Upper lobe of left lung (tissue), 6 donors: ENCODE data around the gene CCDC167. TPM values are rescaled to one million over a fixed set of nuclear protein-coding genes. Genes with fewer than 3 reads are reported as not detected.

ENCODE experiments used
- ATAC-seq, 2 donors: fragments of 200-7000 bp; cut with Tn5 transposase; one replicate each; pipeline ENCODE4 v1.9.1; 2022; ENCODE audit warnings: mild to moderate bottlenecking in 2 of 2, moderate library complexity in 2 of 2; ENCODE audit not compliant: low FRiP score in 2 of 2
- DNase-seq, 2 donors: peaks; one replicate each; pipeline ENCODE4 v3.0.0-alpha.2; 2019 to 2020
- H3K27ac ChIP-seq, 4 donors: fragments of 200-600 bp; sonication (generic); one replicate each; pipeline ENCODE4 v1.5.1; 2016 to 2019
- H3K27me3 ChIP-seq, 4 donors: fragments of 200-600 bp; sonication (generic); one replicate each; pipeline ENCODE4 v1.5.1; 2017 to 2019
- H3K36me3 ChIP-seq, 4 donors: fragments of 200-600 bp; sonication (generic); one replicate each; pipeline ENCODE4 v1.5.1; 2016 to 2019
- H3K4me1 ChIP-seq, 4 donors: fragments of 200-600 bp; sonication (generic); one replicate each; pipeline ENCODE4 v1.5.1; 2018 to 2019
- H3K4me3 ChIP-seq, 4 donors: fragments of 200-600 bp; sonication (generic); one replicate each; pipeline ENCODE4 v1.5.1; 2017 to 2019; ENCODE audit warnings: mild to moderate bottlenecking in 2 of 4, moderate library complexity in 1 of 4
- H3K9me3 ChIP-seq, 4 donors: fragments of 200-600 bp; sonication (generic); one replicate each; pipeline ENCODE4 v1.5.1; 2018 to 2019
- EP300 ChIP-seq, 4 donors: sonication (generic); formaldehyde crosslinking; IDR thresholded peaks; one replicate each; pipeline ENCODE4 v1.5.1; 2017; ENCODE audit warnings: antibody characterized with exemption in 4 of 4, control low read depth in 2 of 4
- POLR2A ChIP-seq, 4 donors: fragments of 450-650 bp; IDR thresholded peaks; one replicate each; pipeline ENCODE4 v1.5.1; 2016 to 2017; ENCODE audit warnings: antibody characterized with exemption in 4 of 4, mild to moderate bottlenecking in 2 of 4
- POLR2AphosphoS5 ChIP-seq, 2 donors: sonication (generic); formaldehyde crosslinking; IDR thresholded peaks; one replicate each; pipeline ENCODE4 v1.5.1; 2017; ENCODE audit warnings: antibody characterized with exemption in 2 of 2
- WGBS, 2 donors: methylation state at CpG; one replicate each; pipeline ENCODE4 v1.1.5; 2017 to 2018; 5-methylcytosine and 5-hydroxymethylcytosine counted together
- total RNA-seq, 6 donors: library from RNA; depleted of rRNA in 4 of 6; stranded (reverse); fragments of >200 nt in 4 of 6; gene quantifications; one replicate each; pipeline versions ENCODE4 v1.1.0 to v1.2.1, GENCODE V29; 2016 to 2021
- TF ChIP-seq, protein P1 (sequence below), 6 experiments: fragments of 450-650 bp in 4 of 6; fragments of 200-600 bp in 2 of 6; sonication (generic) in 2 of 6; IDR thresholded peaks; one replicate each; pipeline ENCODE4 v1.5.1; 2016 to 2019; ENCODE audit warnings: antibody characterized with exemption in 6 of 6
- donor health status: DM: no; HTN: no; CAD: no; lungs with moderate emphysema.
- donor health status: DM: no; HTN: yes; CAD: no; lungs with severe emphysema.

The CCDC167 gene
- total RNA-seq, 6 donors from 2014 or later, result 9.7 to 45.0 (median 16.7) TPM; not detected in 1

DNA sequence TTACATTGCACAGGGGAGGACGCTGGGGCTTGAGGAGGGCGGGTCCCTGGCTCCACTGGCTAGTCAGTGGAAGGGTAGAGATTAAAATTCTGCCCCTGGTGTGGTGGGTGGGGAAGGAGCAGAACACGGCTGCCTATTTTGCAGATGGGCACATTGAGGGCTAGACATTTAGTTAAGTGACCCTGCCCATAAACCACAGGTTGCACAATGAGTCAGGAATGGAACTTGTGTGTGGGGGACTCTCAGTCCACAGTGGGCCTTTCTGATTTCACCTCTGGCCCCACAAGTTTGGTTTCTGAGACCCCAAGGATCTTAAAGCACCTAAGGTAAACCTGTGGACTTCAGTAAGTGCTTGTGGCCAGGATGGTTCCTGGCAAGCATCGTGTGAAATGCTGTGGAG lies 22.0 kb upstream of the CCDC167 start:
- Histone ChIP-seq H3K4me3 (no peak overlapping the region), H3K27ac (no peak overlapping the region), H3K36me3 (no peaks in the 10 kb centered on the region), H3K27me3 (no peaks in the 10 kb centered on the region), H3K4me1 (no peaks in the 10 kb centered on the region), H3K9me3 (no peaks in the 10 kb centered on the region)
- ATAC-seq (no peak), DNase-seq (no peak)
- TF ChIP-seq EP300 (IDR thresholded peaks at IDR 0.05) (no peak), POLR2A (IDR thresholded peaks at IDR 0.05) (no peak), POLR2AphosphoS5 (IDR thresholded peaks at IDR 0.05) (no peak)
- TF ChIP-seq, protein P1, sequence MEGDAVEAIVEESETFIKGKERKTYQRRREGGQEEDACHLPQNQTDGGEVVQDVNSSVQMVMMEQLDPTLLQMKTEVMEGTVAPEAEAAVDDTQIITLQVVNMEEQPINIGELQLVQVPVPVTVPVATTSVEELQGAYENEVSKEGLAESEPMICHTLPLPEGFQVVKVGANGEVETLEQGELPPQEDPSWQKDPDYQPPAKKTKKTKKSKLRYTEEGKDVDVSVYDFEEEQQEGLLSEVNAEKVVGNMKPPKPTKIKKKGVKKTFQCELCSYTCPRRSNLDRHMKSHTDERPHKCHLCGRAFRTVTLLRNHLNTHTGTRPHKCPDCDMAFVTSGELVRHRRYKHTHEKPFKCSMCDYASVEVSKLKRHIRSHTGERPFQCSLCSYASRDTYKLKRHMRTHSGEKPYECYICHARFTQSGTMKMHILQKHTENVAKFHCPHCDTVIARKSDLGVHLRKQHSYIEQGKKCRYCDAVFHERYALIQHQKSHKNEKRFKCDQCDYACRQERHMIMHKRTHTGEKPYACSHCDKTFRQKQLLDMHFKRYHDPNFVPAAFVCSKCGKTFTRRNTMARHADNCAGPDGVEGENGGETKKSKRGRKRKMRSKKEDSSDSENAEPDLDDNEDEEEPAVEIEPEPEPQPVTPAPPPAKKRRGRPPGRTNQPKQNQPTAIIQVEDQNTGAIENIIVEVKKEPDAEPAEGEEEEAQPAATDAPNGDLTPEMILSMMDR (IDR thresholded peaks at IDR 0.05), result no peak
- WGBS, 2 donors, result 64 to 72% methylated on average over 3 to 4 of the region's 4 CpGs

DNA sequence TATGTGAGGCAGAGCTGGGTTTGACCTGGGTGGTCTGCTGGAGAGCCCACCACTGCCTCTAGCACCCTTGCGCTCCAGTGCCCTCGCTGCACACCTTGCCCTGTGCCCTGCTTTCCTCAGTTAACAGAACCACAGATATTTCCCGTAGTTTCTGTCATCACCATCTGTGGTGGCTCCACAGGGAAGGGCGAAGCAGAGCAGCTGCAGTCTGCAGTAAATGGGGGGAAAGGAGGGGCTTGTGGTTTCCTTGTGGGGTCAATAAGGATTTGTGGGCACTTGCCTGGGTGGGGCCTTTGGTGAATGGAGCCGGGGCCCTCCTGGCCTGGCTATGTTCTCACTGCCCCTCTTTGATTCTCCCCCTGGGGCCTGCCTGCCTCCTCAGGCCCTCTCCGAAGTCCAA lies 21.2 kb upstream of the CCDC167 start:
- Histone ChIP-seq H3K27me3 (no peaks in the 10 kb centered on the region), H3K36me3 (no peaks in the 10 kb centered on the region), H3K4me1 (peaks cover 0 to 6% (median 4%) of the 10 kb centered on the region in 4 donors), H3K9me3 (no peaks in the 10 kb centered on the region), H3K4me3 (no peak overlapping the region), H3K27ac (no peak overlapping the region)
- WGBS, 2 donors, result 54 to 56% methylated on average over 6 of the region's 6 CpGs
- ATAC-seq, result no peak
- no peak for TF ChIP-seq POLR2A (IDR thresholded peaks at IDR 0.05)
- TF ChIP-seq, protein P1 (IDR thresholded peaks at IDR 0.05), result no peak
- no peak for TF ChIP-seq POLR2AphosphoS5 (IDR thresholded peaks at IDR 0.05)
- no peak for TF ChIP-seq EP300 (IDR thresholded peaks at IDR 0.05)
- no peak for DNase-seq

DNA sequence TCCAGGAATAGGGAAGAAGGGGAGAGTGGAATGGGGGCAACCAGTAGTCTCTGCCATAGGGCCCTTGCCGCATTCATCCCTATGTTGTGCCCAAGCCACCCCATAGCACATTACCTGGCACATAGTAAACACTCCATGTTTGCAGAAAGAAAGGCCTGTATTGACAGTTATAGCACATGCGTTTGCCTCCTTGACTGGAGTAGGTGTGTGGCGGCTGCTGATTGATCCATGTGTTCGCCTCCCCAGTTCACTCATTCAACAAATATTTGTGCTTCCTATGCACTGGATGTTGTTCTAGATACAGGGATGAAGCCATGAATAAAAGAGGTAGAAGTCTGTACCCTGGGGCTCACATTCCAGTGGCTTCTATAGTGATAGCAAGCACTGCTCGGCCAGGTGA lies 19.8 kb upstream of the CCDC167 start:
- Histone ChIP-seq H3K36me3 (no peaks in the 10 kb centered on the region), H3K27me3 (no peaks in the 10 kb centered on the region), H3K4me3 (no peak overlapping the region), H3K4me1 (peaks cover 0 to 10% (median 8%) of the 10 kb centered on the region in 4 donors), H3K9me3 (no peaks in the 10 kb centered on the region), H3K27ac (no peak overlapping the region)
- no peak for ATAC-seq
- no peak for DNase-seq
- WGBS, 2 donors, result 95 to 96% methylated on average over 4 to 5 of the region's 5 CpGs
- no peak for TF ChIP-seq POLR2AphosphoS5 (IDR thresholded peaks at IDR 0.05)

DNA sequence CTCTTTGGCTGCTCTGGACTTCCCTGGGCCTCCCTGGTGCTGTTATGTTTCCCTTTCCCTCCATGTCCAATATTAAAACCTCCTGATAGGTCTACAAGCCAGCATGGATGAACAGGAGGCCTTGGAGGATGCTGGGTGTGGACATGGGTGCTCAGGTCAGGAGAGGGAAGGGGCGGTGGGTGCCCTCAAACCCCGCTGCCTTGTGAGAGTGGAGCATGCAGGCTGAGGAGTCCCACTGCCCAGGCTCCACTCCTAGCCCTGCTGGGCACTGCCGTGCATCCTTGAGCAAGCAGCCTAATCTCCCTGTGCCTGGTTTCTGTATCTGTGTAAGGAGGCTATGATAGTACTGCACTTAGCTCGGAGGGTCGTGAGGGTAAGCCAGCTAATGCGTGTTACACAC lies 18.4 kb upstream of the CCDC167 start:
- Histone ChIP-seq H3K27me3 (no peaks in the 10 kb centered on the region), H3K9me3 (no peaks in the 10 kb centered on the region), H3K4me1 (peaks cover 0 to 10% (median 8%) of the 10 kb centered on the region in 4 donors), H3K36me3 (no peaks in the 10 kb centered on the region), H3K4me3 (no peak overlapping the region), H3K27ac (peak overlapping the region in 1 of 4 donors; percentile 5)
- TF ChIP-seq POLR2A (IDR thresholded peaks at IDR 0.05) (no peak), EP300 (IDR thresholded peaks at IDR 0.05) (no peak), POLR2AphosphoS5 (IDR thresholded peaks at IDR 0.05) (no peak)
- TF ChIP-seq, protein P1 (IDR thresholded peaks at IDR 0.05), result no peak
- no peak for ATAC-seq
- 83 to 88% methylated on average over 4 to 5 of the region's 6 CpGs for WGBS, 2 donors
- no peak for DNase-seq

DNA sequence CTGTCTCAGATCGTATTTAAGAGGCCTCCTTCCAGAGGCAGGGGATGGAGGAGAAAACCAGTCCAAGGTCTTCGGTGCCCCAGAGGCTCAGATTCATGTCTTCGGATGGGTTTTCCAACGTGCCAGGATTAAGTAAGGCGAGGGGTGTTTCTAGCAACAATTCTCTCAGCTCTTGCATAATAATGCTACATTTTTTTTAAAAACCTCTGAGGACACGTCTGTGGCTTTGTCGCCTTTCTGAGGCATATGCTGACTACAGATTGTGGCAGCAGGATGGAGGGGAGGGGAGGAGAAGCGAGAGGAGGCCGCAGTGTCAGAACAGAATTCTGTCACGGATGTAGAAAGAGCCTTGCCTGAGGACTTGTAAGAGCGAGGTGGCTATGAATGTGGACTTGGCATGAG lies 17.7 kb upstream of the CCDC167 start:
- DNase-seq (no peak), ATAC-seq (peak in 1 of 2 donors; percentile 31)
- H3K27ac ChIP-seq, result peak overlapping the region in 2 of 4 donors; percentile 50 to 56
- H3K27me3 ChIP-seq, result peaks cover 0 to 2% (median 0%) of the 10 kb centered on the region in 4 donors
- no peak overlapping the region for H3K4me3 ChIP-seq
- H3K36me3 ChIP-seq, result no peaks in the 10 kb centered on the region
- H3K4me1 ChIP-seq, result peaks cover 0 to 10% (median 8%) of the 10 kb centered on the region in 4 donors
- TF ChIP-seq POLR2AphosphoS5 (IDR thresholded peaks at IDR 0.05), result no peak
- TF ChIP-seq EP300 (IDR thresholded peaks at IDR 0.05), result no peak
- TF ChIP-seq, protein P1 (IDR thresholded peaks at IDR 0.05), result no peak
- TF ChIP-seq POLR2A (IDR thresholded peaks at IDR 0.05), result no peak
- 47 to 50% methylated on average over 11 of the region's 11 CpGs for WGBS, 2 donors
- H3K9me3 ChIP-seq, result no peaks in the 10 kb centered on the region
